HL-60 (cell line): ENCODE data around the gene TAX1BP1.
"Not testable (repeated sequence)": the region's sequence is repeated elsewhere in the genome, so short reads cannot be mapped to it uniquely, and the experiment has no call there.

ENCODE experiments used
- DNase-seq, 2 experiments: peaks; one replicate each; pipeline ENCODE4 v3.0.0-alpha.2; 2010 to 2020; ENCODE audit warnings: low read depth in 1 of 2, low spot score in 1 of 2
- H3K27ac ChIP-seq: fragments of 250-450 bp; sonication (Bioruptor Pico); replicated peaks from 2 replicates; pipeline ENCODE4 v1.5.1; 2020; ENCODE audit warnings: mild to moderate bottlenecking, moderate library complexity
- H3K27me3 ChIP-seq: fragments of 250-450 bp; sonication (Bioruptor Pico); 2 replicates; pipeline ENCODE4 v1.5.1; 2021; ENCODE audit warnings: mild to moderate bottlenecking, moderate library complexity; ENCODE audit not compliant: insufficient read depth, poor library complexity, severe bottlenecking
- H3K4me3 ChIP-seq: replicated peaks from 2 replicates; pipeline ENCODE4 v1.5.1; 2011; ENCODE audit warnings: mild to moderate bottlenecking, control low read depth, low read length; ENCODE audit not compliant: insufficient read depth
- GABPA ChIP-seq: IDR thresholded peaks from 2 replicates; pipeline ENCODE4 v1.6.1; 2012; ENCODE audit warnings: low read depth
- POLR2AphosphoS5 ChIP-seq: IDR thresholded peaks from 2 replicates; pipeline ENCODE4 v1.6.1; 2012; ENCODE audit warnings: low read depth
- SPI1 ChIP-seq: IDR thresholded peaks from 2 replicates; pipeline ENCODE4 v1.6.1; 2012; ENCODE audit warnings: low read depth, mild to moderate bottlenecking, borderline replicate concordance
- TF ChIP-seq, protein P1 (sequence below): IDR thresholded peaks from 2 replicates; pipeline ENCODE4 v1.6.1; 2012; ENCODE audit warnings: low read depth; ENCODE audit not compliant: insufficient replicate concordance
- TF ChIP-seq, protein P2 (sequence below): IDR thresholded peaks from one replicate; pipeline ENCODE4 v1.5.1; 2011; ENCODE audit warnings: low read length, control low read depth, inconsistent platforms; ENCODE audit not compliant: insufficient read depth

Gene TAX1BP1

DNA sequence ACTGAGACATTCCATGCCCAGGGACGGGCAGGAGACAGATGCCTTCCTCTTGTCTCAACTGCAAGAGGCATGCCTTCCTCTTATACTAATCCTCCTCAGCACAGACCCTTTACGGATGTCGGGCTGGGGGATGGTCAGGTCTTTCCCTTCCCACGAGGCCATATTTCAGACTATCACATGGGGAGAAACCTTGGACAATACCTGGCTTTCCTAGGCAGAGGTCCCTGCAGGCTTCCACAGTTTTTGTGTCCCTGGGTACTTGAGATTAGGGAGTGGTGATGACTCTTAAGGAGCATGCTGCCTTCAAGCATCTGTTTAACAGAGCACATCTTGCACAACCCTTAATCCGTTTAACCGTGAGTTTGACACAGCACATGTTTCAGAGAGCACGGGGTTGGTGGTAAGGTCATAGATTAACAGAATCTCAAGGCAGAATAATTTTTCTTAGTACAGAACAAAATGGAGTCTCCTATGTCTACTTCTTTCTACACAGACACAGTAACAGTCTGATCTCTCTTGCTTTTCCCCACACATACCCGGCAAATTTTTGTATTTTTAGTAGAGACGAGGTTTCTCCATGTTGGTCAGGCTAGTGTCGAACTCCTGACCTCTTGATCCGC is 2.2 kb downstream of the TAX1BP1 start:
- H3K27me3 ChIP-seq: not testable (repeated sequence)
- H3K4me3 ChIP-seq: peak overlapping the region; percentile 97
- H3K27ac ChIP-seq: peak overlapping the region; percentile 94
- DNase-seq: peak in 1 of 2 experiments; percentile 83
- peak; percentile 42; the same call in 1 of the 2 replicates for TF ChIP-seq POLR2AphosphoS5

GRCh38 chr7:27745064-27745583 is 5.2 kb downstream of the TAX1BP1 start:
- TF ChIP-seq, protein P1, sequence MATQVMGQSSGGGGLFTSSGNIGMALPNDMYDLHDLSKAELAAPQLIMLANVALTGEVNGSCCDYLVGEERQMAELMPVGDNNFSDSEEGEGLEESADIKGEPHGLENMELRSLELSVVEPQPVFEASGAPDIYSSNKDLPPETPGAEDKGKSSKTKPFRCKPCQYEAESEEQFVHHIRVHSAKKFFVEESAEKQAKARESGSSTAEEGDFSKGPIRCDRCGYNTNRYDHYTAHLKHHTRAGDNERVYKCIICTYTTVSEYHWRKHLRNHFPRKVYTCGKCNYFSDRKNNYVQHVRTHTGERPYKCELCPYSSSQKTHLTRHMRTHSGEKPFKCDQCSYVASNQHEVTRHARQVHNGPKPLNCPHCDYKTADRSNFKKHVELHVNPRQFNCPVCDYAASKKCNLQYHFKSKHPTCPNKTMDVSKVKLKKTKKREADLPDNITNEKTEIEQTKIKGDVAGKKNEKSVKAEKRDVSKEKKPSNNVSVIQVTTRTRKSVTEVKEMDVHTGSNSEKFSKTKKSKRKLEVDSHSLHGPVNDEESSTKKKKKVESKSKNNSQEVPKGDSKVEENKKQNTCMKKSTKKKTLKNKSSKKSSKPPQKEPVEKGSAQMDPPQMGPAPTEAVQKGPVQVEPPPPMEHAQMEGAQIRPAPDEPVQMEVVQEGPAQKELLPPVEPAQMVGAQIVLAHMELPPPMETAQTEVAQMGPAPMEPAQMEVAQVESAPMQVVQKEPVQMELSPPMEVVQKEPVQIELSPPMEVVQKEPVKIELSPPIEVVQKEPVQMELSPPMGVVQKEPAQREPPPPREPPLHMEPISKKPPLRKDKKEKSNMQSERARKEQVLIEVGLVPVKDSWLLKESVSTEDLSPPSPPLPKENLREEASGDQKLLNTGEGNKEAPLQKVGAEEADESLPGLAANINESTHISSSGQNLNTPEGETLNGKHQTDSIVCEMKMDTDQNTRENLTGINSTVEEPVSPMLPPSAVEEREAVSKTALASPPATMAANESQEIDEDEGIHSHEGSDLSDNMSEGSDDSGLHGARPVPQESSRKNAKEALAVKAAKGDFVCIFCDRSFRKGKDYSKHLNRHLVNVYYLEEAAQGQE: no peak
- TF ChIP-seq, protein P2, sequence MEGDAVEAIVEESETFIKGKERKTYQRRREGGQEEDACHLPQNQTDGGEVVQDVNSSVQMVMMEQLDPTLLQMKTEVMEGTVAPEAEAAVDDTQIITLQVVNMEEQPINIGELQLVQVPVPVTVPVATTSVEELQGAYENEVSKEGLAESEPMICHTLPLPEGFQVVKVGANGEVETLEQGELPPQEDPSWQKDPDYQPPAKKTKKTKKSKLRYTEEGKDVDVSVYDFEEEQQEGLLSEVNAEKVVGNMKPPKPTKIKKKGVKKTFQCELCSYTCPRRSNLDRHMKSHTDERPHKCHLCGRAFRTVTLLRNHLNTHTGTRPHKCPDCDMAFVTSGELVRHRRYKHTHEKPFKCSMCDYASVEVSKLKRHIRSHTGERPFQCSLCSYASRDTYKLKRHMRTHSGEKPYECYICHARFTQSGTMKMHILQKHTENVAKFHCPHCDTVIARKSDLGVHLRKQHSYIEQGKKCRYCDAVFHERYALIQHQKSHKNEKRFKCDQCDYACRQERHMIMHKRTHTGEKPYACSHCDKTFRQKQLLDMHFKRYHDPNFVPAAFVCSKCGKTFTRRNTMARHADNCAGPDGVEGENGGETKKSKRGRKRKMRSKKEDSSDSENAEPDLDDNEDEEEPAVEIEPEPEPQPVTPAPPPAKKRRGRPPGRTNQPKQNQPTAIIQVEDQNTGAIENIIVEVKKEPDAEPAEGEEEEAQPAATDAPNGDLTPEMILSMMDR: peak; percentile 46
- peak in 1 of 2 experiments; percentile 37 for DNase-seq
- Histone ChIP-seq H3K27me3 (no peaks in the 10 kb centered on the region), H3K4me3 (no peak overlapping the region), H3K27ac (0 out of 2 replicates have a peak overlapping the region, but pooled peaks have one; percentile 0)

DNA sequence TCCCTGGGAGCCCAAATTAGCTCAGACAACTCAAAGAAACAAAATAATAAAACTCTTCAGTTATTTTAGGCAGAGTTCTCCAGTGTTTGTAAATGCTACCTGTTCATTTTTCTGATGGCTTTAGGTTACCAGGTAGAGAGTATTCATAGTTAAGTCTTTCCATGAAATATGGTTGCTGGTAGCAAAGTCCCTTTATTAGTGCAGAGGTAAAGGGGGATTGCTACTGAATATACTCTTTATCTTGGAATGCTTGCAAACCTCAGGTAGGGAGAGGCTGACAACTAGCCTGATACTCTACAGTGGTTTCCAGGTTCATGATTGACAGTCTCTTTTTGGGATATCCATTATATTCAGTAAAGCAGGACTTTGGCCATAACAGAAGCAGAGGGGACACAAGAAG is 6.5 kb downstream of the TAX1BP1 start:
- H3K4me3 ChIP-seq: no peak overlapping the region
- DNase-seq: no peak
- no peaks in the 10 kb centered on the region for H3K27me3 ChIP-seq
- TF ChIP-seq, protein P1: no peak
- TF ChIP-seq POLR2AphosphoS5: no peak
- TF ChIP-seq, protein P2: no peak
- TF ChIP-seq SPI1: no peak
- TF ChIP-seq GABPA: no peak
- no peak overlapping the region for H3K27ac ChIP-seq

DNA sequence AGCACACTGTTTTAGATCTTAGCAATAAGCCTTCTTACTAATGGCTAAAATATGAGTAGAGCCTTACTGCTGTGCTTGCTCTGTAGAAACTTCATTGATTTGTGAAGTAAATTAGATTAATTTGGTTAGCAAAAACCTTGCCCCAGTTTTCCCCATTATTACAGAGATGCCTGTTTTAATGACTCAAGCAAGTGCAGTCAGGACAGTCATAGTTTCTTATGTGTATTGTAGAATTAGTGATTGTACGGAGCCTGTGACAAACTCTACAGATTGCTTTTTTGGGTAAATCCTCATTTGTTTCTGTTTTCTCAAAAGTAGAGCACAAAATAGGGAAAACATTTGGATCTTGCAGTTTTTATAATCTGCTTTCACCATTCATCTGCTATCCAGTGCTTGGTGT is 7.0 kb downstream of the TAX1BP1 start:
- TF ChIP-seq POLR2AphosphoS5 (no peak), SPI1 (no peak)
- TF ChIP-seq, protein P1: no peak
- no peaks in the 10 kb centered on the region for H3K27me3 ChIP-seq
- no peak overlapping the region for H3K27ac ChIP-seq

More for the DNA sequence above, 7.0 kb downstream of the TAX1BP1 start:
- no peak for DNase-seq
- H3K4me3 ChIP-seq: no peak overlapping the region
